Cardiac muscle cell (in vitro differentiated cells and primary cell): ENCODE data around the gene CBX8. TPM values are rescaled to one million over a fixed set of nuclear protein-coding genes. Genes with fewer than 3 reads are reported as not detected.

Experiments
- DNase-seq, 2 donors: peaks; one replicate each; pipeline versions ENCODE4 v3.0.0 to v3.0.0-alpha.2; 2010 to 2017; ENCODE audit warnings: low read depth in 1 of 2, low spot score in 1 of 2
- H3K27ac ChIP-seq: fragments of 200-600 bp; sonication (generic); 2 replicates; pipeline ENCODE4 v1.5.1; 2016
- H3K27me3 ChIP-seq: fragments of 200-600 bp; sonication (generic); 2 replicates; pipeline ENCODE4 v1.6.0; 2016; ENCODE audit warnings: control low read depth
- H3K36me3 ChIP-seq: fragments of 200-600 bp; sonication (generic); 2 replicates; pipeline ENCODE4 v1.5.1; 2016; ENCODE audit warnings: control low read depth
- H3K4me1 ChIP-seq: fragments of 200-600 bp; sonication (generic); 2 replicates; pipeline ENCODE4 v1.8.1; 2017; ENCODE audit warnings: low read depth, mild to moderate bottlenecking, mixed run types
- H3K4me3 ChIP-seq: fragments of 200-600 bp; sonication (generic); 2 replicates; pipeline ENCODE4 v1.5.1; 2016; ENCODE audit warnings: mild to moderate bottlenecking
- H3K9me3 ChIP-seq: fragments of 200-600 bp; sonication (generic); 2 replicates; pipeline ENCODE4 v1.5.1; 2017; ENCODE audit warnings: low read depth, mild to moderate bottlenecking, control low read depth
- polyA plus RNA-seq: library from polyadenylated mRNA; unstranded; fragments of >200 nt; fragmentation: Nextera tagmentation; extraction: Ambion mirVana; gene quantifications from 2 replicates; pipeline ENCODE4 v1.2.1, GENCODE V29; 2016
- total RNA-seq: library from RNA; depleted of rRNA; stranded (reverse); fragments of >200 nt; gene quantifications from 2 replicates; pipeline ENCODE4 v1.2.3, GENCODE V29; 2016
- TF ChIP-seq, protein P1 (sequence below): IDR thresholded peaks from 2 replicates; pipeline ENCODE4 v1.5.1; 2012; ENCODE audit warnings: low read depth, mild to moderate bottlenecking, low read length

The CBX8 gene
- total and polyA plus RNA-seq, 2 experiments from 2014 or later: 13.8 to 16.7 TPM

GRCh38 chr17:79833744-79834564, 37.1 kb upstream of the CBX8 start:
- Histone ChIP-seq H3K4me3 (no peak overlapping the region), H3K27ac (no peak overlapping the region), H3K4me1 (peaks cover 78% of the 10 kb centered on the region), H3K9me3 (no peaks in the 10 kb centered on the region), H3K36me3 (no peaks in the 10 kb centered on the region), H3K27me3 (peaks cover 33% of the 10 kb centered on the region)
- peak in 1 of 2 donors; percentile 15 for DNase-seq
- TF ChIP-seq, protein P1, sequence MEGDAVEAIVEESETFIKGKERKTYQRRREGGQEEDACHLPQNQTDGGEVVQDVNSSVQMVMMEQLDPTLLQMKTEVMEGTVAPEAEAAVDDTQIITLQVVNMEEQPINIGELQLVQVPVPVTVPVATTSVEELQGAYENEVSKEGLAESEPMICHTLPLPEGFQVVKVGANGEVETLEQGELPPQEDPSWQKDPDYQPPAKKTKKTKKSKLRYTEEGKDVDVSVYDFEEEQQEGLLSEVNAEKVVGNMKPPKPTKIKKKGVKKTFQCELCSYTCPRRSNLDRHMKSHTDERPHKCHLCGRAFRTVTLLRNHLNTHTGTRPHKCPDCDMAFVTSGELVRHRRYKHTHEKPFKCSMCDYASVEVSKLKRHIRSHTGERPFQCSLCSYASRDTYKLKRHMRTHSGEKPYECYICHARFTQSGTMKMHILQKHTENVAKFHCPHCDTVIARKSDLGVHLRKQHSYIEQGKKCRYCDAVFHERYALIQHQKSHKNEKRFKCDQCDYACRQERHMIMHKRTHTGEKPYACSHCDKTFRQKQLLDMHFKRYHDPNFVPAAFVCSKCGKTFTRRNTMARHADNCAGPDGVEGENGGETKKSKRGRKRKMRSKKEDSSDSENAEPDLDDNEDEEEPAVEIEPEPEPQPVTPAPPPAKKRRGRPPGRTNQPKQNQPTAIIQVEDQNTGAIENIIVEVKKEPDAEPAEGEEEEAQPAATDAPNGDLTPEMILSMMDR: no peak

DNA sequence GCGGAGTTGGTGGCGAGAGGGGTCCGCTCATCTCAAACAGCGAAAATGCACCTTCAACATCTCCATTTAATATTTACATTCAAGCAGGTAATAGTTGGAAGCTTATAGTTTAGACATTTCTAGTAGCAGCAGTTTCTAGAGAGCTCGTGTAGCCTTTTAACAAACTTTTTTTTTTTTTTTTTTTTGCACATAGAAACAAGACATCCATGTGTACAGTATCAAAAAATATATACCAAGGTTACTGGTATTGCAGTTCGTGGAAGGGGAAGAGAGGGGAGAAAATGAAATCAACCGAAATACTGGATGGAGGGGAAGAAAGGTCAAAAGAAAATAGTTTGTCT, 36.2 kb upstream of the CBX8 start:
- DNase-seq: no peak
- H3K4me1 ChIP-seq: peaks cover 86% of the 10 kb centered on the region
- H3K36me3 ChIP-seq: no peaks in the 10 kb centered on the region
- no peak overlapping the region for H3K4me3 ChIP-seq
- peak overlapping the region; percentile 89 for H3K27ac ChIP-seq
- peaks cover 33% of the 10 kb centered on the region for H3K27me3 ChIP-seq
- no peaks in the 10 kb centered on the region for H3K9me3 ChIP-seq
- TF ChIP-seq, protein P1: no peak

DNA sequence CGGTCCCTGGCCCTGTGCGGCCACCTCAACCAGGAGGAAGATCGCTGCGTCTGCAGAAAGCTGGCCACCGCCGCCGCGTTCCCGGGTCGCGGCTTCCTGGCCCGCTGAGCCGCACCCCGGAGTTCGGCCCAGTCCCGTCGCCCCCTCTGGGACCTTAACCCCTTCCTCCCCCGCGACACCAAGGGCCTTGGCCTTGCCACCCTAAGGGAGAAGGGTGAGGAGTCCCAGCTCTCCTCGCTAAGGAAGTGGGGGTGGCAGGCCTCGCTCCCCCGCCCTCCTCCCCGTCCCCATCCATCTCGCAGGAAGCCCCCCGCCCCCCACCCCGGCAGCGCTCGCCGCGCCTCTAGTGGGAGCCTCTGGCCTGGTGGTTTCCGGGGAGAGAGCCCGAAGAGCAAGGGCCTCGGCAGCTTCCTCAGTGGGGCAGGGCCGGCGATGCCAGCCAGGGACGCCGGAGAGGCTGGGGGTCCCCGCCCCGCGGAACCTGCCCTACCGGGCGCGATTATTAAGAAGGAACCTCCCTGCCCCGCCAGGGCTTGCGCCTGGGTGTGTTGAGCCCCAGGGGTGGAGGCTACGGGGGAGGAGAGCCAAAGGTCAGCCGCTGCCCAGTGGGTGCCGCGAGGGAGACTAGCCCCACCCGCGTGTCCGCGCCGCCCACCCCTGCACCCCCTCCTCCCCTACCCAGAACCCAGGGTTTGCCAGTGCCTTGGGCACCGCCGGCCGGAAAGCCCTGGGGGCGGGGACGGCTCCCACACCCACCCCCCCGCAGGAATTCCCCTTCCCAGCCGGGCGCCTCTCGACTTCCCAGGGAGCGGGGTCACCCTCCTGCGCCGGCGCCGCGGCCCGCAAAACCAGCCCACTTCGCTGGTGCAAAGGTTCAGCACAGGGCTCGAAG, 35.6 kb upstream of the CBX8 start:
- DNase-seq: peak; percentile 39 to 85
- Histone ChIP-seq H3K4me1 (peaks cover 87% of the 10 kb centered on the region), H3K4me3 (peak overlapping the region; percentile 17)

DNA sequence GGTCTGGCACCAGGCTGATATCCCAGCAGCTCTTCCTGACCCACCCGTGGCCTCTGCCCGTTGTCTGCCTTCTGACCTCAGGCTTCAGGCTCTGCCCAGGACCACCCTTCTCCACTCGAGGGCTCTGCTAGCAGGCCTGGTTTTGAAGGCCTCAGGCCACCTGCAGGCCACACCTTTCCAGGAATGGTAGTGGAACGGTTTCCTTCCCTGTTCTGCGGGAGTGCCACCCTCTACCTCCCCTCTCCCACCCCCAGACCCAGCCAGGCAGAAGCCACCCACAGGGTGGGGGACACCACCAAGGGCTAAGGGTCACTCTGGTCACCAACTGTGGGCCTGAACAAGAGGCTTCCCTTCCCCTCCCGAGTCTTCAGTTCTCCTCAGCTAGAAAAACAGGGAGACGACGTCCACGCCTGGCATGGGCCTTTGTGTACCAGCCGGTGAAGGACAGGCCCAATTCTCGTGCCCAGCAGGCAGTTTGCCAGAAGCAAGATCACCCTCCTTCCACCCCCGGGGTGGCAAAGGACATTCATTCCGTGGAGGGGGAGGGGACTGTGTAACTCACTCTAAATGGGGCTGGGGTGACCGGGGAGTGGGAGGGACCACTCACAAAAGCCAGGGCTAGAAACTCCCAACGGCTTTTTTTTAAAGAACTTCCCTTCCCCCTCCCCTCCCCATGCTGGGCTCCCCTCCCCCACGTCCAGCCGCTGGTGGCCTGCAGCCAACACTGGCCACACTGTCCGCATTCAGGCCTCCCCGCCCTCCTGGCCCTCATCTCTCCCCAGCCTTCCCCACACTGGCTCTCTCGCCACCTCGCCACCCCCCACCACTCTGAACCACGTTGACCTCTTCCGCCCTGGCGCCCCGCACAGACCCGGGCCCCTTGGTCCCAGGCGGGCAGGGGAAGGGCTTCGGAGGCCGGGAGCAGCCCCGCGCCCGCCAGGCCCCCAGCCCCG, 34.7 kb upstream of the CBX8 start:
- peaks cover 30% of the 10 kb centered on the region for H3K27me3 ChIP-seq
- H3K27ac ChIP-seq: peak overlapping the region; percentile 89
- H3K4me1 ChIP-seq: peaks cover 77% of the 10 kb centered on the region
- peak overlapping the region; percentile 17 for H3K4me3 ChIP-seq
- peak; percentile 74 to 76 for DNase-seq
- H3K36me3 ChIP-seq: no peaks in the 10 kb centered on the region
- TF ChIP-seq, protein P1: no peak
- H3K9me3 ChIP-seq: no peaks in the 10 kb centered on the region

More for the DNA sequence above, 35.6 kb upstream of the CBX8 start:
- Histone ChIP-seq H3K36me3 (no peaks in the 10 kb centered on the region), H3K27me3 (peaks cover 33% of the 10 kb centered on the region), H3K9me3 (no peaks in the 10 kb centered on the region), H3K27ac (peak overlapping the region; percentile 89)
- TF ChIP-seq, protein P1: no peak
